Liver (tissue), 9 donors: ENCODE measurements around the gene SEMA3C. TPM values are rescaled to one million over a fixed set of nuclear protein-coding genes. Genes with fewer than 3 reads are reported as not detected.

Source experiments
- DNase-seq: peaks from one replicate; pipeline ENCODE4 v3.0.0-alpha.2; 2017; ENCODE audit warnings: low spot score
- H3K27ac ChIP-seq, 2 donors: one replicate each; pipeline ENCODE4 v1.7.0; 2013; ENCODE audit warnings: inconsistent platforms in 2 of 2, low read length in 2 of 2, control low read depth in 1 of 2, low read depth in 1 of 2, mild to moderate bottlenecking in 1 of 2
- H3K27me3 ChIP-seq, 4 donors: one replicate each; pipeline versions ENCODE4 v1.6.1 to v1.7.0; 2013; ENCODE audit warnings: low read length in 3 of 4, inconsistent platforms in 1 of 4, mild to moderate bottlenecking in 1 of 4, moderate library complexity in 1 of 4; ENCODE audit not compliant: control insufficient read depth in 4 of 4, insufficient read depth in 4 of 4
- H3K36me3 ChIP-seq, 4 donors: one replicate each; pipeline versions ENCODE4 v1.6.1 to v1.7.0; 2013; ENCODE audit warnings: low read length in 3 of 4, mild to moderate bottlenecking in 3 of 4, low read depth in 1 of 4, moderate library complexity in 1 of 4; ENCODE audit not compliant: control insufficient read depth in 4 of 4, insufficient read depth in 3 of 4
- H3K4me1 ChIP-seq, 4 donors: one replicate each; pipeline versions ENCODE4 v1.6.1 to v1.7.0; 2013; ENCODE audit warnings: low read length in 3 of 4, mild to moderate bottlenecking in 3 of 4, moderate library complexity in 1 of 4; ENCODE audit not compliant: control insufficient read depth in 4 of 4, insufficient read depth in 4 of 4
- H3K4me3 ChIP-seq, 3 donors: one replicate each; pipeline versions ENCODE4 v1.6.1 to v1.7.0; 2013; ENCODE audit warnings: low read length in 3 of 3, control low read depth in 1 of 3, low read depth in 1 of 3, mild to moderate bottlenecking in 1 of 3
- H3K9ac ChIP-seq, 2 donors: one replicate each; pipeline ENCODE4 v1.7.0; 2013; ENCODE audit warnings: low read length in 2 of 2, mild to moderate bottlenecking in 2 of 2, moderate library complexity in 2 of 2, control low read depth in 1 of 2, low read depth in 1 of 2
- H3K9me3 ChIP-seq, 4 donors: one replicate each; pipeline versions ENCODE4 v1.6.1 to v1.7.0; 2013; ENCODE audit warnings: low read length in 3 of 4; ENCODE audit not compliant: control insufficient read depth in 4 of 4
- EGR1 ChIP-seq, 2 donors: IDR thresholded peaks; 2 replicates each; pipeline ENCODE4 v1.6.1; 2016 to 2018; ENCODE audit warnings: antibody characterized with exemption in 2 of 2, low read depth in 2 of 2
- FOXA1 ChIP-seq: IDR thresholded peaks from 2 replicates; pipeline ENCODE4 v1.6.1; 2016; ENCODE audit warnings: antibody characterized with exemption
- FOXA2 ChIP-seq: IDR thresholded peaks from 2 replicates; pipeline ENCODE4 v1.6.1; 2016; ENCODE audit warnings: antibody characterized with exemption
- GABPA ChIP-seq, 2 donors: IDR thresholded peaks in 1 of 2; conservative IDR thresholded peaks in 1 of 2; 2 replicates each; pipeline ENCODE4 v1.6.1; 2016; ENCODE audit warnings: antibody characterized with exemption in 2 of 2, mild to moderate bottlenecking in 1 of 2, moderate library complexity in 1 of 2
- HNF4A ChIP-seq, 2 donors: conservative IDR thresholded peaks; 2 replicates each; pipeline ENCODE4 v1.6.1; 2016; ENCODE audit warnings: antibody characterized with exemption in 2 of 2, mild to moderate bottlenecking in 2 of 2
- HNF4G ChIP-seq: IDR thresholded peaks from 2 replicates; pipeline ENCODE4 v1.6.1; 2016; ENCODE audit warnings: antibody characterized with exemption
- JUND ChIP-seq, 2 donors: IDR thresholded peaks; 2 replicates each; pipeline ENCODE4 v1.6.1; 2016; ENCODE audit warnings: antibody characterized with exemption in 2 of 2
- NR2F2 ChIP-seq: IDR thresholded peaks from 2 replicates; pipeline ENCODE4 v1.6.1; 2016; ENCODE audit warnings: antibody characterized with exemption
- RAD21 ChIP-seq, 2 donors: IDR thresholded peaks; 2 replicates each; pipeline ENCODE4 v1.6.1; 2016; ENCODE audit warnings: antibody characterized with exemption in 2 of 2, mild to moderate bottlenecking in 2 of 2
- RXRA ChIP-seq, 2 donors: IDR thresholded peaks; 2 replicates each; pipeline ENCODE4 v1.6.1; 2017 to 2018; ENCODE audit warnings: antibody characterized with exemption in 2 of 2, mild to moderate bottlenecking in 1 of 2
- SP1 ChIP-seq: IDR thresholded peaks from 2 replicates; pipeline ENCODE4 v1.6.1; 2018; ENCODE audit warnings: antibody characterized with exemption, mild to moderate bottlenecking
- TAF1 ChIP-seq: conservative IDR thresholded peaks from 2 replicates; pipeline ENCODE4 v1.6.1; 2016; ENCODE audit warnings: antibody characterized with exemption, mild to moderate bottlenecking
- WGBS: extraction: QIAGEN DNeasy Blood & Tissue Kit; methylation state at CpG from one replicate; pipeline ENCODE4 v1.1.7; 2013; 5-methylcytosine and 5-hydroxymethylcytosine counted together
- polyA plus RNA-seq, 2 donors: library from polyadenylated mRNA; stranded (reverse) in 1 of 2; unstranded in 1 of 2; fragments of 200-250 nt in 1 of 2; fragments of >200 nt in 1 of 2; fragmentation: Nextera tagmentation in 1 of 2; extraction: Ambion mirVana in 1 of 2; gene quantifications; one replicate each; pipeline versions ENCODE4 v1.2.1 to v1.2.3, GENCODE V29; 2013 to 2015
- total RNA-seq, 2 donors: library from RNA; depleted of rRNA; stranded (reverse); fragments of >200 nt; gene quantifications; one replicate each; pipeline ENCODE4 v1.2.3, GENCODE V29; 2014
- TF ChIP-seq, protein P1 (sequence below): fragments of 150-350 bp; IDR thresholded peaks from 2 replicates; pipeline ENCODE4 v1.5.1; 2017; ENCODE audit warnings: improper control_type of control experiment, low read depth, low read length; ENCODE audit not compliant: missing input control
- TF ChIP-seq, protein P2 (sequence below): IDR thresholded peaks from 2 replicates; pipeline ENCODE4 v1.6.1; 2016; ENCODE audit warnings: antibody characterized with exemption
- TF ChIP-seq, protein P3 (sequence below): IDR thresholded peaks from 2 replicates; pipeline ENCODE4 v1.6.1; 2016; ENCODE audit warnings: antibody characterized with exemption, mild to moderate bottlenecking
- TF ChIP-seq, protein P4 (sequence below): IDR thresholded peaks from 2 replicates; pipeline ENCODE4 v1.6.1; 2016; ENCODE audit warnings: antibody characterized with exemption
- donor health status: healthy.
- donor health status: healthy.
- donor health status: healthy.
- donor health status: healthy.
- donor health status: healthy.

SEMA3C gene
- total and polyA plus RNA-seq, 4 donors: 0.20 to 1.8 (median 0.64) TPM

DNA sequence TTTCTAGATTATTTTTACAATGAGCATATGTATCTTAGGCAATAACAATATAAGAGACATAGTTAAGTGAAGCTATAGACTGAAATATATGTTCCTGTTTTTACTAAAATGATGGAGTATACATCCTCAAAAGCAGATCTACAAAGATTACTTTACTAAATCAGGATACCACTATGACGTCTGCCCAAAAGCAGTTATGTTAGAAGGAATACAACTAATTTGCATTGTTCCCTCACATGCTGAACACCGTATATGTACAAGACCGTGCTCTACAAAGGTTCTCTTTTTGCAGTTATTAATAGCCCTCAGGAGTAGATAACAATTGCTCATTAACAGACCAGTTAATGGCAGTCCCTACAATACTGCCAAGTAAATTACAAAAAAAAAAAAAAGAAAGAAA, 143.0 kb downstream of the SEMA3C start (continued):
- TF ChIP-seq, protein P1, sequence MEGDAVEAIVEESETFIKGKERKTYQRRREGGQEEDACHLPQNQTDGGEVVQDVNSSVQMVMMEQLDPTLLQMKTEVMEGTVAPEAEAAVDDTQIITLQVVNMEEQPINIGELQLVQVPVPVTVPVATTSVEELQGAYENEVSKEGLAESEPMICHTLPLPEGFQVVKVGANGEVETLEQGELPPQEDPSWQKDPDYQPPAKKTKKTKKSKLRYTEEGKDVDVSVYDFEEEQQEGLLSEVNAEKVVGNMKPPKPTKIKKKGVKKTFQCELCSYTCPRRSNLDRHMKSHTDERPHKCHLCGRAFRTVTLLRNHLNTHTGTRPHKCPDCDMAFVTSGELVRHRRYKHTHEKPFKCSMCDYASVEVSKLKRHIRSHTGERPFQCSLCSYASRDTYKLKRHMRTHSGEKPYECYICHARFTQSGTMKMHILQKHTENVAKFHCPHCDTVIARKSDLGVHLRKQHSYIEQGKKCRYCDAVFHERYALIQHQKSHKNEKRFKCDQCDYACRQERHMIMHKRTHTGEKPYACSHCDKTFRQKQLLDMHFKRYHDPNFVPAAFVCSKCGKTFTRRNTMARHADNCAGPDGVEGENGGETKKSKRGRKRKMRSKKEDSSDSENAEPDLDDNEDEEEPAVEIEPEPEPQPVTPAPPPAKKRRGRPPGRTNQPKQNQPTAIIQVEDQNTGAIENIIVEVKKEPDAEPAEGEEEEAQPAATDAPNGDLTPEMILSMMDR: no peak
- TF ChIP-seq, protein P2, sequence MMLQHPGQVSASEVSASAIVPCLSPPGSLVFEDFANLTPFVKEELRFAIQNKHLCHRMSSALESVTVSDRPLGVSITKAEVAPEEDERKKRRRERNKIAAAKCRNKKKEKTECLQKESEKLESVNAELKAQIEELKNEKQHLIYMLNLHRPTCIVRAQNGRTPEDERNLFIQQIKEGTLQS: no peak

DNA sequence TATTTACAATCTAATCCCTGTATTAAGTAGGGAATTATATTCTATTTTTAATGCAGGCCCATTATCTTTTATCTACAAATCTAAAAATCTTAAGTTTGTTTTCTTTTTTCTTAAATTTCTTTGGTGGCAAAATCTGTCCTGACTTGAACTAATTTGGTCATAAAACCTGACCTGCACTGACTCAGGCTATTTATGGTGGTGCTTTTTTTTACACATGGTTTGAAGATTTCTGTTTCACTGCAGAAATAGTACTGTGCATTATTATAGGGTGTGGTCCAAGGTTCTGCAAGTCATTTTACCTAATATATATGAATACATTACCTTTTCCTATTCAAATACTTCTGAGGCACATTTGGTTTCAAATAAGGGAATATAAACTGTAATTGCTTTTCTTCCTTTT, 143.4 kb downstream of the SEMA3C start:
- Histone ChIP-seq H3K27me3 (no peaks in the 10 kb centered on the region), H3K4me3 (no peak overlapping the region), H3K4me1 (no peaks in the 10 kb centered on the region), H3K9me3 (no peaks in the 10 kb centered on the region), H3K36me3 (no peaks in the 10 kb centered on the region), H3K9ac (no peak overlapping the region), H3K27ac (no peak overlapping the region)
- DNase-seq: no peak
- no peak for TF ChIP-seq RXRA (IDR thresholded peaks at IDR 0.05)
- TF ChIP-seq SP1: no peak
- no peak for TF ChIP-seq HNF4G
- TF ChIP-seq, protein P3, sequence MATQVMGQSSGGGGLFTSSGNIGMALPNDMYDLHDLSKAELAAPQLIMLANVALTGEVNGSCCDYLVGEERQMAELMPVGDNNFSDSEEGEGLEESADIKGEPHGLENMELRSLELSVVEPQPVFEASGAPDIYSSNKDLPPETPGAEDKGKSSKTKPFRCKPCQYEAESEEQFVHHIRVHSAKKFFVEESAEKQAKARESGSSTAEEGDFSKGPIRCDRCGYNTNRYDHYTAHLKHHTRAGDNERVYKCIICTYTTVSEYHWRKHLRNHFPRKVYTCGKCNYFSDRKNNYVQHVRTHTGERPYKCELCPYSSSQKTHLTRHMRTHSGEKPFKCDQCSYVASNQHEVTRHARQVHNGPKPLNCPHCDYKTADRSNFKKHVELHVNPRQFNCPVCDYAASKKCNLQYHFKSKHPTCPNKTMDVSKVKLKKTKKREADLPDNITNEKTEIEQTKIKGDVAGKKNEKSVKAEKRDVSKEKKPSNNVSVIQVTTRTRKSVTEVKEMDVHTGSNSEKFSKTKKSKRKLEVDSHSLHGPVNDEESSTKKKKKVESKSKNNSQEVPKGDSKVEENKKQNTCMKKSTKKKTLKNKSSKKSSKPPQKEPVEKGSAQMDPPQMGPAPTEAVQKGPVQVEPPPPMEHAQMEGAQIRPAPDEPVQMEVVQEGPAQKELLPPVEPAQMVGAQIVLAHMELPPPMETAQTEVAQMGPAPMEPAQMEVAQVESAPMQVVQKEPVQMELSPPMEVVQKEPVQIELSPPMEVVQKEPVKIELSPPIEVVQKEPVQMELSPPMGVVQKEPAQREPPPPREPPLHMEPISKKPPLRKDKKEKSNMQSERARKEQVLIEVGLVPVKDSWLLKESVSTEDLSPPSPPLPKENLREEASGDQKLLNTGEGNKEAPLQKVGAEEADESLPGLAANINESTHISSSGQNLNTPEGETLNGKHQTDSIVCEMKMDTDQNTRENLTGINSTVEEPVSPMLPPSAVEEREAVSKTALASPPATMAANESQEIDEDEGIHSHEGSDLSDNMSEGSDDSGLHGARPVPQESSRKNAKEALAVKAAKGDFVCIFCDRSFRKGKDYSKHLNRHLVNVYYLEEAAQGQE: no peak
- TF ChIP-seq, protein P1: no peak
- TF ChIP-seq HNF4A (conservative IDR thresholded peaks at IDR 0.05): no peak
- no peak for TF ChIP-seq TAF1
- TF ChIP-seq EGR1 (IDR thresholded peaks at IDR 0.05; ENCODE audit: low read depth in 2 of 2): no peak

DNA sequence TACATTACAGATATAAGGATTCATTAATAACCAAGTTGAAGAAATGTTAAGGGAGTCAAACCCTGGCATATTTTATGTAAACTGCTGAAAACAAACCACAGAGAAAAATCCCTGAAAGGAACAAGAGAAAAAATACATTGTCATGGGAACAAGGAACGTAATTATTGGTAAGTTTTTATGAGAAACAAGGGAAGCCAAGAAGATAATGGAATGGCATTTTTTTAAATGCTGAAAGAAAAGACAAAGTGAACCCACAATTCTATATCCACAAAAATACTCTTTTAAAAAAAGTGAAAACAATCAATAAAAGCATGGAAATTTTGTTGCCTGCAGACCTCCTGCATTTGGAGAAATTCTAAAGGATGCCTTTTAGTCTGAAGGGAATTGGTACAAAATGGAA, 144.0 kb downstream of the SEMA3C start:
- WGBS: 84% methylated on average over 1 of the region's 1 CpG
- Histone ChIP-seq H3K27ac (no peak overlapping the region), H3K9ac (no peak overlapping the region), H3K36me3 (no peaks in the 10 kb centered on the region), H3K27me3 (no peaks in the 10 kb centered on the region), H3K4me1 (no peaks in the 10 kb centered on the region), H3K9me3 (no peaks in the 10 kb centered on the region), H3K4me3 (no peak overlapping the region)
- no peak for DNase-seq
- TF ChIP-seq FOXA2 (no peak), HNF4A (conservative IDR thresholded peaks at IDR 0.05) (no peak), JUND (IDR thresholded peaks at IDR 0.05) (no peak), NR2F2 (no peak), RXRA (IDR thresholded peaks at IDR 0.05) (no peak), FOXA1 (no peak), RAD21 (IDR thresholded peaks at IDR 0.05) (no peak), GABPA (IDR thresholded peaks at IDR 0.05 in 1 of 2, conservative IDR thresholded peaks at IDR 0.05 in 1 of 2) (no peak)
- TF ChIP-seq, protein P4, sequence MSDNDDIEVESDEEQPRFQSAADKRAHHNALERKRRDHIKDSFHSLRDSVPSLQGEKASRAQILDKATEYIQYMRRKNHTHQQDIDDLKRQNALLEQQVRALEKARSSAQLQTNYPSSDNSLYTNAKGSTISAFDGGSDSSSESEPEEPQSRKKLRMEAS: no peak
- TF ChIP-seq, protein P1: no peak
- TF ChIP-seq, protein P3: no peak
